HG02970 (cell line): Measurements from ENCODE around the gene ENDOU.

Experiments
- ATAC-seq: cut with Tn5 transposase; IDR thresholded peaks from one replicate; pipeline ENCODE4 v1.9.1; 2021; ENCODE audit warnings: mild to moderate bottlenecking, moderate library complexity, moderate number of reproducible peaks; ENCODE audit not compliant: unreplicated experiment, low FRiP score

Gene ENDOU

GRCh38 chr12:47722941-47723631, 2.2 kb downstream of the ENDOU start:
- ATAC-seq = no peak

- ATAC-seq = no peak
Measured at GRCh38 chr12:47722136-47722834, 3.0 kb downstream of the ENDOU start.

- ATAC-seq = no peak
Measured at GRCh38 chr12:47721431-47721973, 3.8 kb downstream of the ENDOU start.

- ATAC-seq = no peak
Measured at GRCh38 chr12:47718531-47718930, 6.8 kb downstream of the ENDOU start.

- no peak for ATAC-seq
Measured at GRCh38 chr12:47717443-47718193, 7.7 kb downstream of the ENDOU start.

- ATAC-seq = no peak
Measured at GRCh38 chr12:47717046-47717442, 8.2 kb downstream of the ENDOU start.

- no peak for ATAC-seq
Measured at GRCh38 chr12:47715877-47716548, 9.3 kb downstream of the ENDOU start.

- no peak for ATAC-seq
Measured at GRCh38 chr12:47715393-47715876, 9.9 kb downstream of the ENDOU start.

- no peak for ATAC-seq
Measured at GRCh38 chr12:47714826-47715386, 10.4 kb downstream of the ENDOU start.

- ATAC-seq = no peak
Measured at GRCh38 chr12:47712171-47712570, 13.1 kb downstream of the ENDOU start.

- ATAC-seq = no peak
Measured at GRCh38 chr12:47711448-47711847, 13.8 kb downstream of the ENDOU start.

GRCh38 chr12:47710278-47710677, 15.0 kb downstream of the ENDOU start:
- ATAC-seq = no peak

- no peak for ATAC-seq
Measured at GRCh38 chr12:47709671-47710070, 15.6 kb downstream of the ENDOU start.

GRCh38 chr12:47709237-47709636, 16.1 kb downstream of the ENDOU start:
- ATAC-seq = no peak

- no peak for ATAC-seq
Measured at GRCh38 chr12:47707905-47708543, 17.3 kb downstream of the ENDOU start.

- no peak for ATAC-seq
Measured at GRCh38 chr12:47707355-47707754, 17.9 kb downstream of the ENDOU start.

GRCh38 chr12:47705566-47706425, 19.5 kb downstream of the ENDOU start, which contains the start of gene RPAP3:
Gene RPAP3, minus strand, starts transcription at chr12:47706030. Its CDS starts 3,190 bp downstream, at chr12:47702840.
- peak; percentile 82 for ATAC-seq

- no peak for ATAC-seq
Measured at GRCh38 chr12:47705229-47705565, 20.1 kb downstream of the ENDOU start.

- ATAC-seq = no peak
Measured at GRCh38 chr12:47704719-47705118, 20.6 kb downstream of the ENDOU start.
